NB4 (cell line): ENCODE results near the gene ABCA4.
"Not testable (repeated sequence)": the region's sequence is repeated elsewhere in the genome, so short reads cannot be mapped to it uniquely, and the experiment has no call there.

ENCODE experiments used
- DNase-seq: peaks from one replicate; pipeline ENCODE4 v3.0.0; 2010; ENCODE audit warnings: low read depth
- H3K4me3 ChIP-seq: one replicate; pipeline ENCODE4 v1.5.1; 2011; ENCODE audit warnings: mild to moderate bottlenecking, low read depth, low read length, moderate library complexity
- MAX ChIP-seq: IDR thresholded peaks from 2 replicates; pipeline ENCODE4 v1.6.1; 2011; ENCODE audit warnings: low read depth, low read length
- MYC ChIP-seq: IDR thresholded peaks from 2 replicates; pipeline ENCODE4 v1.6.1; 2011; ENCODE audit warnings: low read depth, low read length
- POLR2A ChIP-seq: IDR thresholded peaks from 2 replicates; pipeline ENCODE4 v1.6.1; 2011; ENCODE audit warnings: mild to moderate bottlenecking; ENCODE audit not compliant: insufficient read length; ENCODE audit errors: extremely low read depth
- TF ChIP-seq, protein P1 (sequence below): IDR thresholded peaks from one replicate; pipeline ENCODE4 v1.5.1; 2012; ENCODE audit warnings: low read depth, low read length

The ABCA4 gene

DNA sequence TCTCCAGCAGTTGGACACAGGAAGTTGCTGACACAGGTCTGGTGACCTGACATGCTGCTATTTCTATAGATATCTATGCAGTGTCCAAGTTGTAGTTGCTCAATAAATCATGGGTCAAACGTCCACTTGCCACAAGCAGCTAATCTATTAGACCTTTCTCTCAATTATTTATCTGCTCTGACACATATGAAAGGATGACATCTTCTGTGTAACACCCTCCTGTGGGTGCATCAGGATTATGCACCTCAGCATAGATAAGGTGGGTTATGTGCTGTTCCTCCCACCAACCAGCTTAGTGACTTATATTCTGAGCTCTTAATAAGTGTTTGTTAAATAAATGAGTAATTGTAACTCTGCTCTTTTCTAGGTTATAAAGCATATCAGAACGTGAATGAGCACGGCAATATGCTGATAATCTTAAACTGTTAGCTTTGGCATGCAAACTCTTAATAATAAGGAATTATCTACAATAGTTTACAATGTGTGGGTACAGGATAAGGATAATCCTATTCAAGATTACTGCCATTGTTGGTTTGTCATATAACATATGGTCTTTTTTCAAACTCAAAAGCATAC is 121.0 kb downstream of the ABCA4 start:
- no peak overlapping the region for H3K4me3 ChIP-seq
- TF ChIP-seq, protein P1, sequence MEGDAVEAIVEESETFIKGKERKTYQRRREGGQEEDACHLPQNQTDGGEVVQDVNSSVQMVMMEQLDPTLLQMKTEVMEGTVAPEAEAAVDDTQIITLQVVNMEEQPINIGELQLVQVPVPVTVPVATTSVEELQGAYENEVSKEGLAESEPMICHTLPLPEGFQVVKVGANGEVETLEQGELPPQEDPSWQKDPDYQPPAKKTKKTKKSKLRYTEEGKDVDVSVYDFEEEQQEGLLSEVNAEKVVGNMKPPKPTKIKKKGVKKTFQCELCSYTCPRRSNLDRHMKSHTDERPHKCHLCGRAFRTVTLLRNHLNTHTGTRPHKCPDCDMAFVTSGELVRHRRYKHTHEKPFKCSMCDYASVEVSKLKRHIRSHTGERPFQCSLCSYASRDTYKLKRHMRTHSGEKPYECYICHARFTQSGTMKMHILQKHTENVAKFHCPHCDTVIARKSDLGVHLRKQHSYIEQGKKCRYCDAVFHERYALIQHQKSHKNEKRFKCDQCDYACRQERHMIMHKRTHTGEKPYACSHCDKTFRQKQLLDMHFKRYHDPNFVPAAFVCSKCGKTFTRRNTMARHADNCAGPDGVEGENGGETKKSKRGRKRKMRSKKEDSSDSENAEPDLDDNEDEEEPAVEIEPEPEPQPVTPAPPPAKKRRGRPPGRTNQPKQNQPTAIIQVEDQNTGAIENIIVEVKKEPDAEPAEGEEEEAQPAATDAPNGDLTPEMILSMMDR = no peak
- TF ChIP-seq POLR2A = no peak
- no peak for DNase-seq

GRCh38 chr1:93998532-93998931 is 122.4 kb downstream of the ABCA4 start:
- DNase-seq, H3K4me3 ChIP-seq: not testable (repeated sequence)

DNA sequence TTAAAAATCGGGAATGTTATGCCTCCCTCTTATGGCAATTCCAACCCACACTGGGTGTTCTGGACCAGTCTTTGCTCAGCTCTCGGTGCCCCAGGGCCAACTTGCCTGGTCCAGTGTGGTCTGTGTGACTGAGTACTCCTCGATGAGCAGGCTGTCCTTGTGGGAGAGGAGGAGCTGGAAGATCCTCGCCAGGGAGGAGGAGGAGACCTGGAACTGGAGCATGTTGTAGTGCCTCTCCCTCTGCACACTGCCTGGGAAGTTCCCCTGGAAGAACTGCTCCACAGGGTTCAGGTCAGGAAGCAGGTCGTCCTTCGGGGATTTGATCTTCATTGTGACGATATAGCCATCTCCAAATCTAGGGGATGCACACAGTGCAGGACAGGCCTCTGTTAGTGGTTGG is 123.2 kb downstream of the ABCA4 start:
- TF ChIP-seq MAX (no peak), POLR2A (no peak), MYC (no peak)
- TF ChIP-seq, protein P1 = no peak
- DNase-seq = no peak

DNA sequence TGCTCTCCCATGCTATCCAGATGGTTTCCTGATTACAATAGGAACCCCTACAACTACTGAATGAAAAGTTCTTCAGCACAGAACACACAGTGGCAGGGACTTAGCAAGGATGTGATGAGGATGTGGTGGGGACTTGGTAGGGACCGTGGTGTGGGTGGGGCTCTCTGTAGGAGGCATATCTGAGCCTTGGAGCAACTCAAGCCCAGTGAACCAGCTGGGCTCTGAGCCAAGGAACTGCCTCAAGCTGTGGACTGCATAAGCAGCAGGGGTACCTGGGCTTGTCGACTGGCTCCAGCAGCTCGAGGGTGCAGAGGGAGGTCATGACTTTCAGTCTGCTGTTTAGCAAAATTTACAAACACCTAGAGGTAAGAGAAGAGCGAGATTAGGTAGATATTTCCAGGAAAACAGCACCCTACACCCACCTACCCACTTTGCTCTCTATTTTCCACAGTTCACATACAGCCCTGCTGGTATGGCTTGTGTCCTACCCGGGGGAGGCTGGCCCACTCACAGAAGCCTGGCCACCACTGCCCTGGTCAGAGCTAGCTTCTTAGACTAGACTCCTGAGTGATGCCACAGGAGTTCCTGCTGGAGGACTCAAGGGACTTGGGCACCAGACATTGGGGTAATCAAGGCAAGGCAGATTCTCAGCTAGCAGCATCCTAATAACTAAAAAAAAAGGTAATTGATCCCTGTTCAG is 125.0 kb downstream of the ABCA4 start:
- no peak overlapping the region for H3K4me3 ChIP-seq
- no peak for DNase-seq
- TF ChIP-seq, protein P1 = no peak
- no peak for TF ChIP-seq MAX
- TF ChIP-seq MYC = no peak
- TF ChIP-seq POLR2A = no peak

More for the DNA sequence above, 123.2 kb downstream of the ABCA4 start:
- H3K4me3 ChIP-seq = no peak overlapping the region

GRCh38 chr1:93993731-93994130 is 127.2 kb downstream of the ABCA4 start:
- no peak overlapping the region for H3K4me3 ChIP-seq
- TF ChIP-seq MYC (no peak), MAX (no peak), POLR2A (no peak)
- TF ChIP-seq, protein P1 = no peak
- no peak for DNase-seq

GRCh38 chr1:93992954-93993353 is 128.0 kb downstream of the ABCA4 start:
- DNase-seq = no peak
- H3K4me3 ChIP-seq = no peak overlapping the region
- TF ChIP-seq, protein P1 = no peak
- no peak for TF ChIP-seq MAX
- no peak for TF ChIP-seq POLR2A
- TF ChIP-seq MYC = no peak
